HuH-7.5 (cell line): Measurements from ENCODE around the gene INPP5F.
"Not testable (repeated sequence)": the region's sequence is repeated elsewhere in the genome, so short reads cannot be mapped to it uniquely, and the experiment has no call there.

ENCODE experiments used
- DNase-seq: peaks from one replicate; pipeline ENCODE4 v3.0.0; 2011; ENCODE audit warnings: low spot score

Gene INPP5F

GRCh38 chr10:119705434-119705831 is 20.4 kb upstream of the INPP5F start:
- DNase-seq: no peak

- no peak for DNase-seq
Observed at GRCh38 chr10:119706521-119707278, 19.1 kb upstream of the INPP5F start.

- not testable (repeated sequence) for DNase-seq
Observed at GRCh38 chr10:119707331-119707730, 18.5 kb upstream of the INPP5F start.

- not testable (repeated sequence) for DNase-seq
Observed at GRCh38 chr10:119710935-119711334, 14.9 kb upstream of the INPP5F start.

GRCh38 chr10:119713744-119714483 is 11.9 kb upstream of the INPP5F start:
- no peak for DNase-seq

GRCh38 chr10:119714484-119714816 is 11.4 kb upstream of the INPP5F start:
- no peak for DNase-seq

- no peak for DNase-seq
Observed at GRCh38 chr10:119715628-119716505, 10.0 kb upstream of the INPP5F start.

- no peak for DNase-seq
Observed at GRCh38 chr10:119723161-119723560, 2.7 kb upstream of the INPP5F start.

- no peak for DNase-seq
Observed at GRCh38 chr10:119723624-119724023, 2.2 kb upstream of the INPP5F start.

GRCh38 chr10:119724593-119725516 is 995 bp upstream of the INPP5F start:
- DNase-seq: no peak

GRCh38 chr10:119725517-119725827 is 378 bp upstream of the INPP5F start:
- no peak for DNase-seq

GRCh38 chr10:119726676-119727261 is 919 bp downstream of the INPP5F start:
- no peak for DNase-seq

- no peak for DNase-seq
Observed at GRCh38 chr10:119728172-119728800, 2.4 kb downstream of the INPP5F start.

- no peak for DNase-seq
Observed at GRCh38 chr10:119734396-119735332, 8.8 kb downstream of the INPP5F start.

- DNase-seq: no peak
Observed at GRCh38 chr10:119735451-119735850, 9.6 kb downstream of the INPP5F start.

- DNase-seq: no peak
Observed at GRCh38 chr10:119736220-119736619, 10.4 kb downstream of the INPP5F start.

GRCh38 chr10:119737039-119737663 is 11.3 kb downstream of the INPP5F start:
- no peak for DNase-seq

- no peak for DNase-seq
Observed at GRCh38 chr10:119737823-119738222, 12.0 kb downstream of the INPP5F start.

GRCh38 chr10:119738962-119739361 is 13.1 kb downstream of the INPP5F start:
- DNase-seq: no peak
